GM12891 (cell line): ENCODE results near the gene RLIM.
A peak's percentile ranks its signal among the peaks of the same experiment; 100 is the strongest.

Source experiments
- DNase-seq: peaks from one replicate; pipeline ENCODE4 v3.0.0; 2011; ENCODE audit warnings: low spot score; ENCODE audit not compliant: insufficient read length
- FAIRE-seq: peaks from 2 replicates; lab custom pipeline; 2011; peaks lifted over from hg19 to GRCh38; lab: Jason Lieb, UNC
- PAX5 ChIP-seq: IDR thresholded peaks from 2 replicates; pipeline ENCODE4 v1.6.1; 2011; ENCODE audit warnings: low read length, moderate library complexity, mild to moderate bottlenecking; ENCODE audit not compliant: insufficient read depth, severe bottlenecking
- POLR2A ChIP-seq: IDR thresholded peaks from 2 replicates; pipeline ENCODE4 v1.6.1; 2011; ENCODE audit warnings: low read depth, low read length, control low read depth
- POLR2AphosphoS5 ChIP-seq: IDR thresholded peaks from 2 replicates; pipeline ENCODE4 v1.6.1; 2011; ENCODE audit warnings: low read depth, low read length, control low read depth
- POU2F2 ChIP-seq: IDR thresholded peaks from 2 replicates; pipeline ENCODE4 v1.6.1; 2011; ENCODE audit warnings: low read depth, mild to moderate bottlenecking, control low read depth, low read length, moderate library complexity
- SPI1 ChIP-seq: IDR thresholded peaks from 2 replicates; pipeline ENCODE4 v1.6.1; 2011; ENCODE audit warnings: low read depth, low read length, control low read depth
- TAF1 ChIP-seq: IDR thresholded peaks from 2 replicates; pipeline ENCODE4 v1.6.1; 2011; ENCODE audit warnings: low read depth, low read length, control low read depth

RLIM gene

GRCh38 chrX:74585766-74586165 lies 28.7 kb downstream of the RLIM start:
- peak; percentile 50 for FAIRE-seq
- TF ChIP-seq TAF1: no peak
- TF ChIP-seq POLR2AphosphoS5: no peak
- no peak for TF ChIP-seq POU2F2
- TF ChIP-seq SPI1: no peak
- no peak for TF ChIP-seq POLR2A
- no peak for TF ChIP-seq PAX5
- no peak for DNase-seq

GRCh38 chrX:74579597-74580198 lies 34.7 kb downstream of the RLIM start:
- FAIRE-seq: no peak
- DNase-seq: no peak
- TF ChIP-seq POLR2AphosphoS5: no peak
- no peak for TF ChIP-seq PAX5
- TF ChIP-seq POU2F2: no peak
- no peak for TF ChIP-seq TAF1

GRCh38 chrX:74578137-74578536 lies 36.3 kb downstream of the RLIM start:
- TF ChIP-seq POLR2A: no peak
- no peak for TF ChIP-seq POU2F2
- no peak for TF ChIP-seq PAX5
- no peak for TF ChIP-seq POLR2AphosphoS5
- no peak for TF ChIP-seq TAF1
- TF ChIP-seq SPI1: no peak
- DNase-seq: no peak
- FAIRE-seq: no peak

- TF ChIP-seq SPI1 (no peak), POU2F2 (no peak), POLR2AphosphoS5 (no peak), PAX5 (no peak), TAF1 (no peak), POLR2A (no peak)
- FAIRE-seq (no peak), DNase-seq (no peak)
These were observed 57.0 kb downstream of the RLIM start for GRCh38 chrX:74557378-74557777.

- DNase-seq (no peak), FAIRE-seq (no peak)
- no peak for TF ChIP-seq POU2F2
- no peak for TF ChIP-seq POLR2AphosphoS5
- no peak for TF ChIP-seq PAX5
- no peak for TF ChIP-seq TAF1
- TF ChIP-seq POLR2A: no peak
- TF ChIP-seq SPI1: no peak
These were observed 62.5 kb downstream of the RLIM start for GRCh38 chrX:74551934-74552333.

- TF ChIP-seq TAF1: no peak
- TF ChIP-seq POU2F2: no peak
- TF ChIP-seq PAX5: no peak
- TF ChIP-seq SPI1: 0 out of 2 replicates have a peak, but pooled peaks have one; percentile 17
- no peak for TF ChIP-seq POLR2A
- no peak for TF ChIP-seq POLR2AphosphoS5
- no peak for DNase-seq
- peak; percentile 51 for FAIRE-seq
These were observed 64.1 kb downstream of the RLIM start for GRCh38 chrX:74550295-74550802.

- DNase-seq (no peak), FAIRE-seq (peak; percentile 26)
- TF ChIP-seq PAX5: no peak
- TF ChIP-seq SPI1: no peak
- TF ChIP-seq POLR2AphosphoS5: no peak
- no peak for TF ChIP-seq POLR2A
- TF ChIP-seq POU2F2: no peak
- no peak for TF ChIP-seq TAF1
These were observed 67.4 kb downstream of the RLIM start for GRCh38 chrX:74546984-74547383.

GRCh38 chrX:74545880-74546523 lies 68.4 kb downstream of the RLIM start:
- TF ChIP-seq POLR2A (no peak), POLR2AphosphoS5 (no peak)
- FAIRE-seq: peak; percentile 23
- DNase-seq: no peak

GRCh38 chrX:74540635-74541249 lies 73.7 kb downstream of the RLIM start:
- TF ChIP-seq POU2F2 (no peak), PAX5 (no peak), POLR2A (no peak), POLR2AphosphoS5 (no peak), TAF1 (no peak), SPI1 (no peak)
- DNase-seq (no peak), FAIRE-seq (no peak)

GRCh38 chrX:74536832-74537371 lies 77.5 kb downstream of the RLIM start:
- DNase-seq (no peak), FAIRE-seq (no peak)
- no peak for TF ChIP-seq TAF1
- TF ChIP-seq POLR2A: no peak
- TF ChIP-seq POLR2AphosphoS5: no peak
- TF ChIP-seq SPI1: no peak
- TF ChIP-seq POU2F2: no peak
- no peak for TF ChIP-seq PAX5
